GM12874 (cell line): Measurements from ENCODE around the gene CCDC174.

ENCODE experiments used
- TF ChIP-seq, protein P1 (sequence below): IDR thresholded peaks from 2 replicates; pipeline ENCODE4 v1.5.1; 2011; ENCODE audit warnings: low read depth, mild to moderate bottlenecking, control low read depth, low read length, moderate library complexity; ENCODE audit not compliant: insufficient read depth

CCDC174 gene

GRCh38 chr3:14646589-14647413 lies 4.8 kb upstream of the CCDC174 start:
- TF ChIP-seq, protein P1, sequence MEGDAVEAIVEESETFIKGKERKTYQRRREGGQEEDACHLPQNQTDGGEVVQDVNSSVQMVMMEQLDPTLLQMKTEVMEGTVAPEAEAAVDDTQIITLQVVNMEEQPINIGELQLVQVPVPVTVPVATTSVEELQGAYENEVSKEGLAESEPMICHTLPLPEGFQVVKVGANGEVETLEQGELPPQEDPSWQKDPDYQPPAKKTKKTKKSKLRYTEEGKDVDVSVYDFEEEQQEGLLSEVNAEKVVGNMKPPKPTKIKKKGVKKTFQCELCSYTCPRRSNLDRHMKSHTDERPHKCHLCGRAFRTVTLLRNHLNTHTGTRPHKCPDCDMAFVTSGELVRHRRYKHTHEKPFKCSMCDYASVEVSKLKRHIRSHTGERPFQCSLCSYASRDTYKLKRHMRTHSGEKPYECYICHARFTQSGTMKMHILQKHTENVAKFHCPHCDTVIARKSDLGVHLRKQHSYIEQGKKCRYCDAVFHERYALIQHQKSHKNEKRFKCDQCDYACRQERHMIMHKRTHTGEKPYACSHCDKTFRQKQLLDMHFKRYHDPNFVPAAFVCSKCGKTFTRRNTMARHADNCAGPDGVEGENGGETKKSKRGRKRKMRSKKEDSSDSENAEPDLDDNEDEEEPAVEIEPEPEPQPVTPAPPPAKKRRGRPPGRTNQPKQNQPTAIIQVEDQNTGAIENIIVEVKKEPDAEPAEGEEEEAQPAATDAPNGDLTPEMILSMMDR, result no peak

DNA sequence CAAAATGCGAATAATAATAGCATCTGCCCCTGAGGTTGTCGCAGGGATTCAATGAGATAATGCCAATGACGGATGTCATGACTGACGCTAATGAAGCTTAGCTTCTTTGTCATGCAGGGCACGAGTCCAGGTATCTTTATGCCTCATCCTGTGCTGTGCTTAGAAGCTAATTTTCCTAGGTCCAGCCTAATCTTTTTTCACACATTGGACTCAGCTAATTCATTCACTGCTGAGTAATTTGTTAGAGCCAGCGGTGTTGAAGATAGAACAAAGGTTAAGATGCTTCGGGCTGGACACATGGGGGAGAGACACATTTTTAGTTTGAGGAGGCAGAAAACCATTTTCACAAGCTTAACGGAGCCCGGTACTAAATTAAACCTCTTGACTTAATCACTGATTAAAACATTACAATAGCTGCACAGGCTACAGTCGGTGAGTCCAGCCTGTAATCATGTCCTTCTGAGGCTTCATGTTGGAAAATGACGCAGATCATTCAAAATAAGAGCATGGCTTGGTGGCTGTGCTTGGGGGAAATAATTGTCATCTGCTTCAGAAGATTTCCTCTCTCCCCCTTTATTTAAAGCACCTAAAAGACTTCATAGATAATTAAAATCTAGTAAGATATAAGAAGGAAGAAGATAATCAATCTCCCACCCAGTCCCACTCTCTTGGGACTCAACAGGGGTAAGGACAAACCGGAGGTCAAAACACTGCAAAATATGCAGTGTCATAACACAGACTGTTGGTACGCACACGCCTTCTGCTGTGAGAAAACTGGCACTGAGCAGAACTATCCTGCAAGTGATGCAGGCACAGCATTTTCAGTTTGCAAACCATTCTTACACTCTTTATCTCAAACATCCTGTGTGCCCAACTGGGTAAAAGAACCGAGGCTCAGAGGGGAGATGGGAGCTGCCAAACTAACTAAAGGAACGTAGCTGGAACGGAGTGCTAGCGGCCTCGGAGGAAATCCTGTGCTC lies 3.3 kb upstream of the CCDC174 start:
- TF ChIP-seq, protein P1, result no peak

GRCh38 chr3:14649466-14649865 lies 2.1 kb upstream of the CCDC174 start:
- TF ChIP-seq, protein P1, result no peak

DNA sequence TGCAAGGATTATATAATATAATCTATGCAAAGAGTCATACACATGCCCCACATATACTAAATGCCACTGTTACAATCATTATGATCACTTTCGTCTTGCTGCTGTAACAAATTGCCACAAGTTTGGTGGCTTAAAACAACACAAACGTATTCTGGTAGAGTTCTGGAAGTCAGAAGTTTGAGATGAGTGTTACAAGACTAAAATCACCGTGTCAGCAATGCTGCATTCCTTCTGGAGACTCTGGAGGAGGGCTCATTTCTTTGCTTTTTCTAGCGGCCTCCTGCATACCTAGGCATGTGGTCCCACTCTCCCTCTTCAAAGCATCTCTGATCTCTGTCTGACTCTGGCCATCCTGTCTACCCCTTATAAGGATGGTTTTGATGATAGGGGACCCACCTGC lies 1.4 kb upstream of the CCDC174 start:
- TF ChIP-seq, protein P1, result no peak

GRCh38 chr3:14657579-14657978 lies 6.0 kb downstream of the CCDC174 start:
- TF ChIP-seq, protein P1, result no peak

DNA sequence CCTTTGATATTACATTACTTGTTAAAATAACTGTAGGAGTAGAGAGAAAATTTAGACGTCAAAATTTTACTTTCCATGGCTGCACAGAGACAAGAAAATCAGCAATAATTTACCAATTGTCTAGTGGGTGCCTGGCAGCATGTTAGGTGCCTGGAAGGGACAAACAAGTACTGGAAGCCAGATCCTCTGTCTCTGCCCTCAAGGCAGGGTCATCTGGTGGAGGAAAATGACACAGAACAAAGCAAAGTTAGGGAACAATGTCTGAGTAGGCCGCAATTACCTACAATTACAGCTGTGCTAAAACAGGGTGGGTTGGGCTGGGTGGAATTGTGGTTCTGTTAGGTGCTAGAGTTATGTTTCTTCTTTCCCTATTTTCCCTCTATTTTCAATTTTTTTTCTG lies 7.4 kb downstream of the CCDC174 start:
- TF ChIP-seq, protein P1, result no peak

- TF ChIP-seq, protein P1, result no peak
These were observed 9.4 kb downstream of the CCDC174 start for GRCh38 chr3:14660942-14661341.
